ENCODE data around the gene SEMA6A.

Gene SEMA6A

DNA sequence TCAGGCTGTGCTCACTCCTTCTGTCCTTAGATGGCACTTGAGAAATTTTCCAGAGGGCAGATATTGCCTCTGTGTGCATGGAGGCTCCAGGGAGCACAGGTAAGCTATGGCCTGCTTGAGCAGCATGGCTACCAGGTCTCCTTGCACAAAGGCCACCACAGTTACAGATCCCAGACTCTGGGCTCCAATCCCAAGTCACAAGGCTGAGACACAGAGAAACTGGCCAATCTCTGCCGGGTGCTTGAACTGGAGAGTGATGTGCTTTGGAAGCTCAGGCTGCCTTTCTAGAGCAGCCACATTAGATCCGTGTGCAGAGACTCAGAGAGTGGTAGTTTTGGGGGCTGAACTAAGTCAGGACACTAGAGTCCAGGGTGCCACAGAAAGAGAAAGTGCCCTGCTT lies 145.7 kb downstream of the SEMA6A start:
- no peak for DNase-seq

DNA sequence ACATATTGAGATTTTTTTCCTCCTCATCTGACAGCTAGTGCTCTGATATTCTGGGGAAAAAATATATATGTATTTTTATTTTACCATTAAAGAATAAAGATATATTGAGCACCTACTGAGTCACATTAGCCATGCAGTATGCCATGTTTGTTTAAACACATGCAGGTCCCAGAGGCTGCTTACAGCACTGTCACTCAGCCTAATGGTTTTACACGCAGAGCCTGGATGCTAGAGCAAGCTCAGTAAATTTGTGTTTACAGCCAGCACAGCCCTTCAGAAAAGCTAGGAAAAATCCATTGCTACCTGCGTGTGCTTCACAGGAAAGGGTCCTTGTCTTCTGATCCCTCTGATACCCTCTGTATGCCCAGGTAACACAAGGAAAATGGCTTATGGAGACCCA lies 146.2 kb downstream of the SEMA6A start:
- no peak for DNase-seq

DNA sequence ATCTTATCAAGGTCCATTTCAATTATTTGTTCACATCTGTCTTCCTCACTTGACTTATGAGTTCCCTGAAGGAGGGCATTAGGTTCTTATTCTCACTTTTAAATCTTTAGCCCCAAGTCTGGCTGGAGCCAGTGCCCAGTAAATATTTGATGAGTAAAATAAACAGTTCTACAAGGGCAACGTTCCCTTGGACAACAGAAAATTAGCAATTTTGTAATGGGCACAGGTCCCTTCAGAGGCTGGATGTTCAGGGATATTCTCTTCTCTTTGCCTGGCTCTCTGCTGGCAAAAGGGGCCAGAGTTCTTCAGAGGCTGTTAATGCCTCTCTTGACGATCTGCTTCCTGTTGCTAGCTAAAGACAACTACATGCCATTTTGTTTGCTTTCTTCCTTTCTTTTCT lies 149.7 kb downstream of the SEMA6A start:
- no peak for DNase-seq

DNA sequence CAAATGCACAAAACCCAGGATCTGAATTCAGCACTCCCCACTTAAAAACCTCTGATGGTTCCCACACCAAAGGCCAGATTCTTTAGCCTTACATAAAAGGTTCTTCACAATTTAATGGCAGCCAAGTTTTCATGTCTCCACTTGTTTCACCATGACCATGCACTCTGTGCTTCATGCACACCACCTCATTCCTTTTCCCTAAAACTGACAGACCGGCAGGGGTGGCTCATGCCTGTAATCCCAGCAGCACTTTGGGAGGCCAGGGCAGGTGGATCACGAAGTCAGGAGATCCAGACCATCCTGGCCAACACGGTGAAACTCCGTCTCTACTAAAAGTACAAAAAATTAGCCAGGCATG lies 150.4 kb downstream of the SEMA6A start:
- no peak for DNase-seq

DNA sequence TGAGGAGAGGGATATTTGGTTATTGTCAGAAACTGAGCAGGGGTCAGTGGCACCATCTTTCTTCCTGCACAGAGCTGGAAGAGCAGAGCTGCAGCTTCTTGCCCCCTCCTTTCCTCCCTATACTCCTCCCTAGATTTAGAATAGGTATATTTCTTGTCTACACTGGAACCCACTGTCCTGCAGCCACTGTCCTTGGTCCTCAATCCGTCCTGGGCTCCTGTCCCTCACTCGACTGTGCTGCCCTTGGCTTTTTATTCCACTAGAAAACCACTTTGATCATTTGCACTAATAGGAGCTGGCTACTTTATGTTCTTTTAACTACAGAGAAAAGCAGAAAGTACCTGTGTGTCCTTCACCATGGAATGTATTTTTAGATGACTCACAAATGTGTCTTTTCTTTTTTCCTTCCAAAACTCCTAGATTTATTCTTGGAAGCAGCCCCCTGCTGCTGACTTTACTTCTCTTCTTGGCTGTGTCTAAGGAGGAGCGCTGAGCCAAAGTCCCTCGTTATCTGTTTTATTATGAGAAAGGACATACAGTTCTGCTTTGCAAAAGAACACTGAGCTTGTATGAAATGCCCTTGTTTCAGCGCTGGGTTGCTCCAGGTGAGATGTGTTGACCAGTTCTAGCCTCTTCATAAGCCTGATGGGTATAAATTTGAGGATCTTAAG lies 150.9 kb downstream of the SEMA6A start:
- no peak for DNase-seq

DNA sequence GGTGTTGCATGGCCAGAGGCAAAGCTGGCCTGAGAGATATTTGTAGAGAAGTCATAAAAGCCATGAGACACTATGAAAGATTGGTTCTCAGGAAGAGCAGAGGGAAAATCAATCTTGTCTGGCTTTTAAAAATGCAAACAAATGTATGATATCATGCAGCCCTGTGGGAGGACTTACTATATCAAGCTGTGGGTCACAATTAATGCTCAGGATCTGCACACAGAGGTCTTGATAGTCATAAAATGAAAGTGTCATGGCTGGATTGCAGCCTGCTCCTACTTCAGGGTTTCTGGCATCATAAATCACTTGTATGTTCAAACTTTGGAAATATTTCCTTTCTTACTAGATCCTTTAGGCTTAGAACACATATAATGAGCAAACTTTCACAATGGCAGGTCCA lies 151.5 kb downstream of the SEMA6A start:
- DNase-seq = no peak

DNA sequence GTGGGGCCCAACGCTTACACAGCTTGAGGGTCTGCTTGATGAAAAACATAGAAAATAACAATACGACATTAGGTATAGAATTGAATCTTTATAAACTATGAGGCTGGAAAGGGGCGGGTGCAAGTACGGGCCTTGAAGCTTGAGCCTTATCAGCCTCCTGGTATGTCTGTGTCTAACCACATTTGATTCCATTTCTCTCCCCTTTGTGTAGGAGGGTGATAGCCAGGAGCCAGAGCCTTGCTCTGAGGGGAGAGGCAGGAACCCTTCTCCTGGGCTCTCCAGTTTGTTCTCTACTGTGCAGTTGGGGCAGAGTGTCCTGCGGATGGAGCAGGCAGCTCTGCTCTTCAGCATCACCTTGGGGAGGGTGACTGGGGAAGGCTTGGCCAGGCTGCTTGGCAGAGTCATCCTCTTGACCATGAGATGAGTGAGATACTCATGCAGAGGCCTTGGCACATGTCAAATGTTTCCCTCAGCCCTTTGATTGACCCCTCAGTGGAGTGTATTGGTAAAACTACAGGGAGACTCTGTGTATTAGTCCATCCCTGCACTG lies 153.5 kb downstream of the SEMA6A start:
- no peak for DNase-seq

DNA sequence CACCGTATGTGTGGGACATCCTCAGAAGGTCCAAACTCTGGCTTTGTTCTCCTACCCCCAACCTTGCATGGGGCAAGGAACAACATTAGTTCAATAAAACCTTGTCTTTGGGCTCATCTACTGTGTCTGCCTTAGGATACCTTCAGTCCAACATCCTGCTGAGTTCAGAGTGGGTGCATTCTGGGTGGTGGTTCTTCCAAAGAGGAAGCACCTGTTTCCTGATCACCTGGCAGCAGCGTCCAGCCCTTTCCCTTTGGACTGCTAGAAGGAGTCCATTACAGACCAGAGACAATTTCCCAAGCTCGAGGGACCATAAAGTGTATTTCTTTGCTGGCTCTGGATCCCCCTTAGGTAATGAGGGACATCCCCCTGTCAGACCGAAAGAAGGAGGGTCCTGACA lies 154.1 kb downstream of the SEMA6A start:
- DNase-seq = no peak

DNA sequence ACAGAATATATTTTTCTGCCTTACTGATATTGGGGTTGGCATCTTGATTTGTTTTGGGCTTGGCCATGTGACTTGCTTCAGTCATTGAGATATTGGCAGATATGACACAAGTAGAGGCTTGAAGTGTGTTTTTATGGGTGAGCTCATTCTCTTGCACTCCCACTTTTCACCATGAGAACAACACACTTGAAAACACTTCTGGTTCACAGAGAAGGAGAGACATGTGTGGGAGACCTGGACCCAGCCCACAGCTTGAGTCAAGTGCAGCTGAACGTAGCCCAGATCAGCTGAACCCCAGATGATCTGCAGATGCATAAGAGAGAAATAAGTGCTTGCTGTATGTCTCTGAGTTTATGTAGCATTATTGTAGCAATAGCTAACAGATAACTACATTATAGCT lies 155.4 kb downstream of the SEMA6A start:
- DNase-seq = no peak

DNA sequence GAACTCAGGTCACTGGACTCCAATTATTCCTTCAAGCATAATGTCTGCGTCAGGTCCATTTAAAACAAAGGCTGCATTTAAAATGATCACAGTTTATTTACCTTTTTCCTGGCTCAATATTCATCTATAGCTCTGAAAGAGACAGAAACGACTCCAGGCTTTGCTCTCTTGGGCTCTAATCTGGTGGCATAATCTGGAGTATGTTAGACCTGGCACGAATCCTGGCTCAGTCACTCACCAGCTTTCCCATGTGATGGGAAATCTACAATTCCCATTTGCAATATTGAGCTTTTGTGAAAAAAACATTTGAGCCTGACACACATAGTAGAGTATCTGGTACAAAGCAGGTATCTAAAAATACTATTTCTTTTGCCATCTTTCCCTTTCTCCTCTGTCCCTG lies 155.8 kb downstream of the SEMA6A start:
- DNase-seq = no peak

DNA sequence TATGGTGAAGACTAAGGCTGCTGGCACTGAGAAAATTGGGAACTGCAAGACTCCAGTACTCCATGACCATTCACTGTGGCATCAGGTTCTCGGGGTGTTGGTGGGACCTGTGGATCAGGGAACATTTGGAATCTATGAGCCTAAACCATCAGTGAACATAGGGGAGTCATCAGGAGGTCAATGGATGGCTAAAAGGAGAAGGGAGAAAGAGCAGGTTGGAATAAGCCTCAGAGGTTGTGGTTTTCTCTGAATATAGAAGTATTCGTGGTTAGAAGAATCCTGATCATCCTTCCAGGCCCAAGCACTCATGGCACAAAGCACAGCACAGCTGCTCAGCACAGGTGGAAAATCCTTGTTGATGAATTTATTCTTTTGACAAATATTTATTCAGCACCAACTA lies 156.6 kb downstream of the SEMA6A start:
- DNase-seq = no peak

DNA sequence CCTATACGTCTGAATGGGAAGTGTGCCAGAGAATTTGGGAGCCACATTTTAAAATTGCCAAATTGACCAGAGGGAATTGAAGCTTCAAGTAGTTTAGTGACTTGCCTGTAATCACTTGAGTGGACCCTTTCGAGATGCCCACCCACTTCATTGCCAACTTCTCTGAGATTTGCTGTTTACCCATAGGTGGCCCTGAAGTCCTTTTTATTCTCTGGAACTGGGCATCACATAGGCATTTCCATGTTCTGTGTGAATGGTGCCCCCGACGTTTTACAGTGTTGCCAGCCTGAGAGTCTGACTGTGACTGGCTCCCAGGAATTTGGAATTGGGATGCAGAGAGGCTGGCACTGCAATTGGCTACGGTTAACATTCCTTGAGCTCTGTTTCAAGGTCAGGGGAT lies 158.6 kb downstream of the SEMA6A start:
- no peak for DNase-seq

DNA sequence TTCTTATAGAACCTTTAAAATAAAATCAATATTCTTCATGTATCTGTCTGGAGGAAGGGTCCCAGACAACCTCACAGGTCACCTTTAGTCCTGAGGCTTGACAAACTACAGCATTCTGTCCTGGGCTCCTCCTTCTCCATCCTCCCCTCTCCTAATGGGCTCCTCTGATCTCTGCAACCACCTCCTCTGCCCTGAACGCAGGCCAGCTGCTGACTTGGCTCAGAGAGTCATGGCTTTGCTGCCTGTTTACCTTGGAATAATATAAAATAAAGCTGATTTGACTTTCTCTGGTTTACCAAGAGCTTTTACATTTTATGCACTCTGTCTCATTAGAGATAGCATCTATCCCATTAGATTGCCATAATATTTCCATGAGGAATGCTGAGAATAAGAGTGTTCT lies 159.4 kb downstream of the SEMA6A start:
- no peak for DNase-seq

DNA sequence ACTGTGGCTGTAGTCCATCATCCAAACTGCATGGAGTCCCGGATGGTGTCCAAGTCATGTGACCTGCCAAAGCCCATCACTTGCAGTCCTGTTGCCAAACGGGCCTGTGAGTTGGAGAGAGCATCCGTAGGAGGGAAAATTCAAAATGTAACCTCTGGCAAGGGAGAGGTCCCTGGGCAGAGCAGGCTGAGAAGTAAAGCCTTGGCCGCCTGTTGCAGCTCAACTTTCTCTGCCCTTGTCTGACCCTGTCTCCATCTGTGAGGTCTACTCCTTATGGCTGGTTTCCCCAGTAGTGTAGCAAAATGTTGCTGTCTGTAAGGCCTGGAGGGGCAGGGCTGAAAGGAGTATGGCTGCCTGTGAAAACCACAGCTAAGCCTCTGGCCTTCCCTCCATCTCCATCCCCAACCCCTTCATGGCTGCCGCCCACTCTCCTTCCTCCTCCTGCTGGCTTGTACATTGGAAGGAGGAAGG lies 163.5 kb downstream of the SEMA6A start:
- DNase-seq = no peak

DNA sequence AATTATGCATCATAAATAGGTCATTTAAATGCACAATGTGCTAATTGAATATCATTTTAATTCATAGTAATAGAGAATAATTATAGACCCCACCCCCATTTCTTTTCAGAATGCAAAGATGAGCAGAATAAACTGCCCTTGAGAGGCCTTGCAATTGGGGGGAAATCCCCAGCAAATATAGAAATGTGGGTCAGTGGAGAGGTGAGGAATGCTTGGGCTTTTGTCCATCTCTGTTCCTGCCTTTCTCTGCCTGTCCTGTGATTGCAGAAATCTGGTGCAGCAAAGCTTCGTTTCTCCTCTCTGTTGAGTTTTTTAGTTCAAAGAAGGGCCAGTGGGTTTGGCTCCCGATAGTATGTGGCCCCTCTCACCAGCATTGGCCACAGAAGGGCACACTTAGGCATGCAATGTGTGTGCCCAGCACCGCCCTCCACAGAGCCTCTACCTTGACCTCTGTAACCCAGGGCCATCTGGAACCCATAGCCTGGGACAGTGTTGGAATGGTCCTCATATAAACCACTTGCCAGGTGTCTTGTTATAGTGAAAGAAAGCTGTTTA lies 164.2 kb downstream of the SEMA6A start:
- DNase-seq = no peak

DNA sequence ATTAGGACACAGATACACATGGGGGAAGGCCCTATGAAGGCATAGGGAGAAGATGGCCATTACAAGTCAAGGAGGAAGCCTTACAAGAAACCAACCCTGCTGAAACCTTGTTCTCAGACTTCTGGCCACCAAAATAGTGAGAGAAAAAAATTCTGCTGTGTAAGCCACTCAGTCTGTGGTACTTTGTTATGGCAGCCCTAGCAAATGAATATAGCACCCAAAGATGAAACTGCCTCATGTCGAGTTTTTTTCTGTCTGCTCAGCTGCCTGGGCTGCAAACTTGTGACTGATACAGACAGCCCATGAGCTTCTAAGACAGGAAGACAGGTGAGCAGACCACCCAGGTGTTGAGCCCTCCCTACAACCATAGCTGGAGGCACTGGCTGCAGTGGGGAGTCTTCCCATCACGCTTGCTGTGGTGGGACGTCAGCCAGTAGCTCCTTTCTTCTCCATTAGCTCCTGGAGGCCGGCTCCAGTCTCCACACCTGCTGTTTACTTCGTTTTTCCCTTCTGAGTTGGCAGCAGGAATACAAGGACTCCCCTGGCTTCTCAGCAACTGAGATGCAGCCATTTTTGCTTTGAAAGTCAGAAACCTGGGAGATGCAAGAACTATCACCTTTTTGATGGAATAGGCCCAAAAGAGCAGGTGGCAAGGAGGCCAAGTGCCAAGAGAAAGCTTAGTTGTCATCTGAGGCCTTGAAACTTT lies 164.9 kb downstream of the SEMA6A start:
- DNase-seq = no peak

DNA sequence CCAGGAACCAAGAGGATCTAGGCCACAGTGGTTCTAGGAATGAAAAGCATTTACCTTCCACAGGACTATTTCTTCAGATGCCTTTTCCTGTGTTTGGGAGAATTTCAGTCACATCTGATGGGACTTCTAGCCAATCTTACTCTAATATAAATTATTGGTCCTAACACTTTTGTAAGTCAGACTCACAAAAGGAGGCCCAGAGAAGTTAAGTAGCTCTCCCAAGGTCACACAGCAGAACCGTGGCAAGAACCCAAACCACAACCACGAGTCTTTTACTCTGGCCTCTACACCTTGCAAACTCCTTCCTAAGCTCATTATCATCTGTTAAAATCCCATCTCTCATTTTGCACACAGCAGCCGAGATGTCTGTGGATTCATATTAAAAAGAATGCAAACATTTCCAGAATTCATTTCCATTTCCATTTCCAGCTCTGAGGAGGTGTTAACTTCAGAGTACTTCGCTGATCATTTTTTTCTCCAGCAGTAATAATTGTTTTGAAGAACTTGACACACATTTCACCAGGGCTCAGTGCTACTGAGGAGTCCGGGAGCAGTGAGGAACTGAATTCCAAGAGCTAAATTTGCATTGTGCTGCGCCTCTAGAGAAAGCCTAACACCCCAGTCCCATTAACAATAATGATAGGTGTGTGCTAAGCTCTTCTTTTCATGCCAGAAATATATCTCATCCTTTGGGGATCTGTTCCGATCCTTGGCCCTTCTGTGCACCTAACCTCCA lies 168.1 kb downstream of the SEMA6A start:
- DNase-seq = no peak

DNA sequence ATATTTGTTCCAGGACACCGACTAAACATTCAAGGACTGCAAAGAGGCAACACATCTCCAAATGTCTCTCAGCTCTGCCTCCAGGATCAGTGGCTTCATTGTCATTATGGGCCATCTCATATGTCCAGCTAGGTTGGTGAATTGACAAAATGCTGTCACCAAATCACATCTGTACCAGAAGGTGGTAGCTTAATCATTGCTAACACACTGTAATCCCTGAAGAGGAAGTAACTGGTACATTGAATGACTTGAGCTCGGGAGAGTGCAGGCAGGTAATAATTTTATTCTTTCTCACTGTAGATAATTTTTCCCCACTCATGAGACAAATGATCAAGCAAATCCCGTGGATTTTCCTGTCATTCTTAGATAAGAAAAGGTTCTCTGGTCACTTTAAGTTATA lies 169.8 kb downstream of the SEMA6A start:
- no peak for DNase-seq

DNA sequence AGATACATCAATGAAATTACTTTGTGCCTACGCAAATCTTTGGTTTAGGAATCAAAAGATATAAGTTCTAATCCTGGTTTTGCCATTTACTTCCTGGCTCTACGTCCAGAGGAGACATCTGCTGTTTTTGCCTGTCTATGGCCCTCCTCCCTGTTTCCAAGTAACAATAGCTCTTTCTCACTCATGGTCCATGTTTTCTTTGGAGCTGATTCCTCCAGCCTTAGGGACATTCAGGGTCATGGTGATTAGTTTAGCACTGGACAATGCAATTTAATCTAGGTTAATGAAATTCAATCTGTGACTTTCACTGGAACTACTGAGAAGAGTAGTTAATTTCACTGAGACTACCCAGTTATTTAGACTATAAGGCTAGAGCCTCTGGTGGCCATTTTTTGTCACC lies 170.6 kb downstream of the SEMA6A start:
- DNase-seq = no peak

DNA sequence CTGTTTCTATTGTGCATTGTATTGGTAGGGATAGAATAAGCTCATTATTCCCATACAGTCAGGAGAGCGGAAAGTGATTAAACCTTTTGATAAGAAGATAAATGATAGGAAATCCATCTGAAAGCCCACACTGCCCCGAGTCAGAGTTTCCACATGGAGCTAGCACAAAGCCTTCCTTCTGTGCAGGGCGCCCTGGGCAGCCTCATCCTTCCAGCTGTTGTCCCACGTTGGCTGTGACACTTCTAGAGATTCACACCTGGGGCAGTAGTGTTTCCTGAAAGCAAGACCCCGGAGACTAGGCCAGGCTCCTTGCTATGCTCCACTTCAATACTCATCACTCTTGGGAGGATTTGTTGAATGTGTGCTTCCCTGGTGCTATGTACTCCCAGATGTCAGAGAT lies 172.4 kb downstream of the SEMA6A start:
- no peak for DNase-seq

DNA sequence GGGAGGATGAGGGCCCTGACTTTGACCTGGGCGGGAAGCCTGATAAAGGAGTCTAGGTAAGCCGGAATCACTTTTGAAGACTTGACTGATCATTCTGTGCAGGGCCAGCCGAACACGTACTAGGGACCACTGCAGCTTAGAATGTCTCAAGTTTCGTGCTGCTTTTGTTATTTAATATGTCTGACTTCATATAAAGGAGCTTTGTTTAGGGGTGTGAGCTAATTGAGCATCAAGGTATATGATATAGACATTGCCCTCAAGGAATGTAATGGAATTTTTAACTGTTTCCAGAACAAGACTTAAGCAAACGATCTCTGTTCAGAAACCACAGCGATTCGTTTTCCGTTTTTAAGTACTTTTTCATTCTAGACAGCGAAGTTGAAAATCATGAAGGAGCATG lies 173.0 kb downstream of the SEMA6A start:
- no peak for DNase-seq

DNA sequence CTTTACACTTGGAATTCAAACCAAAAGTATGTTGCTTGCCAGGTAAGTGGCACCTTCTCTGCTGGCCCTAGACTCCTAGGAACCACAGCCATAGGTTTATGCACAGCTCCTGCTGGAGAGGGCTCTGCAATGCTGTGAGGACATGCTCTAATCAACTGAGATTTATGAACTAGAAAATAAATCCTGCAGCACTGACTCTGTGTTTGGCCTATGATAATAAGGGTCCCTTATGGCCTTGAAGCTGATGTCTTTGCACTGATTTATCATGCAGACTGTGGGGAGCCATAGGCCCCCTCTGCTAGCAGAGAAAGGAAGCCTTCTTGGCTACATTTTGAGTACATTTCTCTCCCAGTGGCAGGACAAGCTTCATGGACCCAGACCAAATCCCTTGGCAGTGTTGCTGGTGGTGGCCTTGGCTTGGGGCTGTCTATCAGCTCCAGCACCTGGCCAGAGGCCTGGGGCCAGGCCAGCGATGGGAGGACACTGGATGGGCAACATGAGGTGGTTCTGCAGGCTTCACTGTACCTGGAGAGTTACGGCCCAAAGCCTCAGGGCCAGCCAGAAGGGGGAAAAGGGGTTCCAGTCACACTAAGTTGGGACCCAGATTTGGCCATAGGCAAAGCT lies 178.0 kb downstream of the SEMA6A start:
- DNase-seq = no peak

DNA sequence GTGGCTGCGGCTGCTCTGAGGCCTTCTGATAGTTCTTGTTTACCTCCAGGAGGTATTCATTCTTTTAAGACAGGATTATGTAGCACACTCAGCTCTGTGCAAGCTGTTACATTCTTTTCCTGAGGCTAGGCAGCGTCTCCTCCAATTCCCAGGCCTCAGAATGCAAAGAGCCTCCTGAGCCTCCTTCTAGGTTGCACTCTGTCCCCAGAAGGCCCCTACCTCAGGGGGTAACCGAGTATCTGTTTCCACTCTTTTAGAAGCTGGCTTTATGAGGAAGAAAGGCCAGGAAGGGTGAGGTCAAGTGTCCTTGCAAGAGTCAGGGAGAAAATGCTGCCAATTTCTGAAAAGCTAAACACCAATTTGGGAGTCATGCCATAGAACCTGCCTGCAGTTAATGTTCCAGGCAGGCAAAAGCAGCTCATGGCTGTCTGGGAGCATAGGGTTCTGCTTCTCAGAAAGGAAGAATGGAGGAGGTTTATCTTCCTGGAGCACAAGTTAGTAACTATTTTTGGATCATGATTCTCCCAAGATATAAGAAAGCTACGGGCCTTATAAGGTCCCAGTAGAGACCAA lies 178.9 kb downstream of the SEMA6A start:
- DNase-seq = no peak
